Tibial nerve (tissue), 4 donors: ENCODE results near the gene SLC6A6.

Source experiments
- CTCF ChIP-seq, 5 experiments: fragments of 200-600 bp in 3 of 5; fragments of 450-650 bp in 2 of 5; sonication (generic) in 3 of 5; IDR thresholded peaks; one replicate each; pipeline ENCODE4 v1.5.1; 2016 to 2019; ENCODE audit warnings: antibody characterized with exemption in 5 of 5, mild to moderate bottlenecking in 3 of 5, moderate library complexity in 2 of 5
- EP300 ChIP-seq, 2 donors: sonication (generic); formaldehyde crosslinking; IDR thresholded peaks; one replicate each; pipeline ENCODE4 v1.6.1; 2017; ENCODE audit warnings: antibody characterized with exemption in 2 of 2, mild to moderate bottlenecking in 1 of 2
- POLR2A ChIP-seq, 2 donors: fragments of 450-650 bp; IDR thresholded peaks; one replicate each; pipeline ENCODE4 v1.6.1; 2017; ENCODE audit warnings: antibody characterized with exemption in 2 of 2, mild to moderate bottlenecking in 2 of 2, moderate library complexity in 2 of 2

GRCh38 chr3:14503706-14504065 is 101.3 kb downstream of the SLC6A6 start:
- TF ChIP-seq CTCF (IDR thresholded peaks at IDR 0.05) (no peak), POLR2A (IDR thresholded peaks at IDR 0.05) (no peak), EP300 (IDR thresholded peaks at IDR 0.05) (no peak)
